ENCODE results near the gene RAMP3.
"Not testable (repeated sequence)": the region's sequence is repeated elsewhere in the genome, so short reads cannot be mapped to it uniquely, and the experiment has no call there.

Gene RAMP3

DNA sequence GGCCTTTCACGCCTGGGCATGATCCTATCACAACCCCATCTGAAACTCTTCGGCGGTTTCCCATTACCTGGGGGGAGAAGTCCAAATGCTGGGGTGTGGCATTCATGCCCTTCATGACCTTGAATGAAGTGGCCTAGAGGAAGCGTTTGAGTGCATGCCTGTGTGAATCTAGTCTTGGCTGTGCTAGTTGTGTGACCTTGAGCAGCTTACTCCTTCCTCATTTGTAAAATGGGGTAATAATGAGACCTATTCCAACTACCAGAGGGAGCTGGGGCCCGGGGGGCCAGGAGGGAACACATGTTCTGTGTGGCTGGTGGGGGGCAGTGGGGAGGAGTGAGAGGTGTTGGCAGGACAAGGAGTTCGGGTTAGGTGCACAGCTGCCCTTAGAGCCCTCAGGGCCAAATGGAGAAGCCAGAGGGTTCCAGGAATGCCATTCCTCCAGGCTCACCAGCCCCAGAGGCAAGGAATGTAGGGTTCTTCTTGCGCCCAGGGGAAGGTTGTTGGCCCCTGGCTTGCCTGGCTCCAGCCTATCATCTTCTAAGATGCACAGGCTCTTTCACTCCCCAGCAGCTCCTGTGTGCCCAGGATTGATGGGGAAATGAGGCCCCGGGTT is 24.8 kb upstream of the RAMP3 start:
- peak; percentile 44 for DNase-seq

DNA sequence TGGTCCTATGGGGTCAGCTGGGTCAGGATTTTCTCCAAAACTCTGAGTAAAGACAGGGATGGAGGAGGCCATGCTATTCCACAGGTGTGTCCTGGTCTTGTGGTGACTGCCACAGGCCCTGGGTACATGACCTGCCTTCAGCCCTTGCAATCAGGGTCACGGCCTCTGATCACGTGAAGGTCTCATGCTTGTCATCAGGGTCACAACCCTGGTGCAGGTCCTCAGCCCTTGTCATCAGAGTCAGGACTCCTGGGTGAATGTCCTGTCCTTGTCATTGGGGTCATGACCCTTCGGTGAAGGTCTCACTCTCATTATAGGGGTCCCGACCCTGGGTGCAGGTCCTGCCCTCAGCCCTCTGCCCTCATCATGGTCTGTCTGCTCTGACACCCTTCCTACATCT is 24.2 kb upstream of the RAMP3 start:
- no peak for DNase-seq

DNA sequence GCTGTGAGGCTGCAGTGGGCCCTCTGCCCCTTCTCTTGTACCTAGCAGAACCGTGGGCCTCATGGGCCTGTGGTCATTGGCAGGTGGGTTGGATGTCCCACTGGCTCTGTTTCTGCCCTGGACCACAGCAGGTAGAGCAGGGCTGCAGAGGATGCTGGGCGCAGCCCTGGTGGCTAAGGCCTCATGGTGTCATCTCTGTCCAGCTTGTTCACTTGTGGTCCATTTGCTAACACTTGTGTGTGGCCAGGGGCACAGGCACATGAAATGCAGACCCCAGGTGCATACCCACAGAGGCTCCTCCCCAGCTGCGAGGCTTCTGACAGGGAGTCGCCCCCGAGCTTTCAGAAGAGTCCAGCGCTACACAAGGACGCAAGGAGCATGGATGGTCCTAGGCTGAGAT is 23.7 kb upstream of the RAMP3 start:
- no peak for DNase-seq

DNA sequence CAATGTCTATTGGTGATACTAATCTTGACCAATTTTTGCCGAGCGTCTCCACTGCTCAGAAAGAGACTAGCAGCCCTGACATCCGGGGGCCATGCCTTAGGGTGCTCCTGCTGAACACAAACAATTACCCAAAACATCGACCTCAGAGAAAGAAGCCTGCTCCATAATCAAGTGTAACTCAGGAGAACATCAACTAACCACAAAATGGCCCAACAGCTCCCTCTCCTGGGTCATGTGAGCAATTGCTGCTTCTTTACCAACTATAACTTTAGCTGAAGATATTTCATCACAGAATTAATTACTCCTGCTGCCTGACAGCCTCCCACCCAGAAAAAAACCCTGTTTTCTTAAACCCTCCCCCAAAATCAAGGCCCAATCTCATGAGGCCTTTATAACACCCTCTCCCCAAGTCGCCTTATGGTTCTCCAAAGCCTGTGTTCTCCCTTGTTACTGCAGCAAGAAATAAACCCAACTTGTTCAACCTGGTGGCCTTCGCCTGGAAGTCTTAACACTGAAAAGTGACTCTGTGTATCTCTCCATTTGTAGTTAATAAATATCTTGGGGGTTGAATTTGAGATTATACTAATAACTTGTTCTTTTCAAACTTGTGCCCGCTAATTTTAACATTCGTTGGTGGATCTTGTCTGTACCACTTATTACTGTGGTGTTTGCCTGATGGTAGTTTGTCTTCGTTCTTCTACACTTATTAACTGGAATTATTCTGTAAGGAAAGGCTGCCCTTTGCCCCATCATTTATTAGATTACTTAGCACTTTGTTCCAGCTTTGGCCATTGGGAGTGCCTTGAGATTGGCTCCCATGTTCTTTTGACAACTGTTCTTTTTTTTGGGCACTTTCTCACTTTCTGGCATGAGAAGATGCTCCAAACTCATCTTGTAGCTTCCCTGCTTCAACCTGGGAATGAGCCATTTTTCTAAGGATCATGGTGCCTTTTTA is 21.2 kb upstream of the RAMP3 start:
- peak; percentile 74 for DNase-seq

DNA sequence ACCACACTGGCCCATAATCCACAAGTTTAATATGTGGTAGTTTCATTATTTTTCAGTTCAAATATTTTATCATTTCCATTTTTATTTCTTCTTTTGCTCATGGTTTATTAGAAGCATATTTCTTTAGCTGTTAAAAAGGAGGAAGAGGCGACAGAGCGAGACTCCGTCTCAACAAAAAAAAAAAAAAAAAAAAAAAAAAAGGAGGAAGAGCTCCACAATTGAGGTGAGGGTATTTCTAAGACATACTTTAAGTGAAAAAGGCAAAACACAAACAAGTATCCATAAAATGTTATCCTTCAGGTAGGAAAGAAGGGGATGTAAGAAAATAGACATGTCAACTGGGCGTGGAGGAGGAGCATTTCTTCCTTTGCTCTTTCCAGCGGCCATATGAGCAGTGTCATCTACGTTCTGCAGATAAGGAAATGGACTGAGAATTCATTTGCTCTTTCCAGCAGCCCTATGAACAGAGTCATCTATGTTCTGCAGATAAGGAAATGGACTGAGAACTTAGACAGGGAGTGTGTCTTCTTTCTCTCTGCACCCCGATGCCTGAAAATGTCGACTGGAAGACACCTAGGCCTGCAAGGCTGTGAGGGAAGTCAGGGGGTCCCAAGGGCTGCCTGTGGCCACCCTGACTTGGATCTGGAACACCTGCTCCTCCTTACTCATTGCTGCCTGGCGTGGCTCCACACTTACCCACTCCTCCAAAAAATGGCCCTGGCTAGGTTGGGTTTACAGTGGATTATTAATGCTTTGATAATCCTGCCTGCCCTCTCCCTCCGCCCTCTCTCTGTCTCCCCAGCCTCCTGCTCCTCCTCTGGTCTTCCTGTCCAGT is 18.9 kb upstream of the RAMP3 start:
- DNase-seq = no peak

DNA sequence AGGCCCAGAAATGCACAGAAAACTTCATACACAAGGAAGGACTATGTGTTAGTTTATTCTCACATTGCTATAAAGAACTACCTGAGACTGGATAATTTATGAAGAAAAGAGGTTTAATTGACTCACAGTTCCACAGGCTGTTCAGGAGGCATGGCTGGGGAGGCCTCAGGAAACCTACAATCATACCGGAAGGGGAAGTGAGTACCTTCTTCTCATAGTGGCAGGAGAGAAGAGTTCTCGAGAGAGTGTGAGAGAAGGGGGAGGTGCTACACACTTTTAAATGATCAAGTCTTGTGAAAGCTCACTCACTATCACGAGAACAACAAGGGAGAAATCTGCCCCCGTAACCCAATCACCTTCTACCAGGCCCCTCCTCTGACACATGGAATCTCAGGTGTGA is 16.8 kb upstream of the RAMP3 start:
- DNase-seq = no peak

DNA sequence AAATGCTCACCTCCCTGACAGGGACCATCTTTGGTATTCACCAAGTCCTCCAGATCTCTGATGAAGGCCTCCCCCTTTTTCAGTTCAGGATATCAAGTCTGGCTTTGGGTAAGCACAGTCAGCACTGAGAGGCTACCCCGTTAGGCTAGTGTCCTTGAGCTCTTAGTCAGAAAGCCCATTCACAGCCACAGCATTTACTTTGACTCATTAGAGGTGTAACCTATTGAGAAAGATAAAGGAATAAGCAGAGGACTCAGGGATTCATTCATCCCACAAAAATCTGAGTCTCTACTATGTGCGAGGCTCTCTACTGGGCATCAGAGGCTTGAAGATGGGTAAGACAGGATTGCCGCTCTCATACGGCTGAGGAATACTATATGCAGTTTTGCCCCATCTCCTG is 14.0 kb upstream of the RAMP3 start:
- DNase-seq = peak; percentile 40

DNA sequence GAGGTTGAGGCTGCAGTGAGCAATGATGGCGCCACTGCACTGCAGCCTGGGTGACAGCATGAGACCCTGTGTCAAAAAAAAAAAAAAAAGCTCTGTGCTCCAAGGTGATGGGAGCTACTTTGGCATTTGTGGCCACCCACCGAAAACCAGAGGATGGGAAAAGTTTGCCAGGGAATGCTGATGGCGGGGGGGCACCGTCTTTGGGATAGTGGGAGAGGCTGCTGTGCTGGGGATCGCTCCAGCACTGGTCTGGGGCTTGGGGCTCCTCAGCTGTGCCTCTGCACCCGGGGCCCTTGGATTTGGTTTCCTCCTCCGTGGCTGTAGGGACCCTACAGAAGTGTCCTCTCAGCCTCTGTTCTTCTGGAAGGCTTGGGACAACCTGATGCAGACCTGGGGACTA is 11.7 kb upstream of the RAMP3 start:
- no peak for DNase-seq

DNA sequence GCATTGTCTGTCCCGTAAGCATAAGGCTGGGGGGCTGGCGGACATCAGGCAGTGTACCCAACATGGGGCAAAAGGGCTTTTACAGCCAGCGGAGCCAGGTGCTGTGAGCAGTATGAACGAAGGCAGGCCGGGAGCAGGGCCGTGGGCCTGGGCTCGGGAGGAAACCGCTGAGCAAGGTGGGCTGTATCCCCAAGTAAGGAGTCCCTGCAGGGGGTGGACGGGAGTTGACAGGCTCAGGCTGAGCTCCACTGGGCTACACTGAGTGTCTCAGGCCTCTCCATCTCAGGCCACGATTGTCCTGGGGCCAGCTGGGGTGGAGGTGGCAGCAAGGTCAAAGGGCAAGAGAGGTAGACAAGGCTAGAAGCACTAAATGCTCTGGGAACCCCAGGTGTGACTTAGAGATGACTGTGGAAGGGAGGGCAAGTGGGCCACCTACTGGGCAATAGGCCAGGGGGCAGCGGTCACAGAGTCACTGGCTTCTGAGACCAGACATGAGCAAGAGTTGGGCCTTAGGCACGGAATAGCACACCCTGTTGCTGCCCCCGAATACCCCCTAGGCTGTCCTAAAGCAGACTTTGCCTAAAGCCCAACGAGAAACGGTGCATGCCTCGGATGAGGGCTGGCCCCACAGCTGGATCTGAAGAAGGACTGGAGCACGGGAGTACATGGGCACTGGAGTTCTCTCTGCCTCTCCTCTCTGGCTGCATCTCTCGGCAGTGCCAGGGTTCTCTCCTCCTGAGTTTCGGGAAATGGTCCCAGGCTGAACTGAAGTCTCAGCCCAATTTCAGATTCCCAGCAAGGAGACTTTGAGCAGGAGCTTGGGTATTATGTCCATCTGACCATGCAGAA is 10.8 kb upstream of the RAMP3 start:
- no peak for DNase-seq

DNA sequence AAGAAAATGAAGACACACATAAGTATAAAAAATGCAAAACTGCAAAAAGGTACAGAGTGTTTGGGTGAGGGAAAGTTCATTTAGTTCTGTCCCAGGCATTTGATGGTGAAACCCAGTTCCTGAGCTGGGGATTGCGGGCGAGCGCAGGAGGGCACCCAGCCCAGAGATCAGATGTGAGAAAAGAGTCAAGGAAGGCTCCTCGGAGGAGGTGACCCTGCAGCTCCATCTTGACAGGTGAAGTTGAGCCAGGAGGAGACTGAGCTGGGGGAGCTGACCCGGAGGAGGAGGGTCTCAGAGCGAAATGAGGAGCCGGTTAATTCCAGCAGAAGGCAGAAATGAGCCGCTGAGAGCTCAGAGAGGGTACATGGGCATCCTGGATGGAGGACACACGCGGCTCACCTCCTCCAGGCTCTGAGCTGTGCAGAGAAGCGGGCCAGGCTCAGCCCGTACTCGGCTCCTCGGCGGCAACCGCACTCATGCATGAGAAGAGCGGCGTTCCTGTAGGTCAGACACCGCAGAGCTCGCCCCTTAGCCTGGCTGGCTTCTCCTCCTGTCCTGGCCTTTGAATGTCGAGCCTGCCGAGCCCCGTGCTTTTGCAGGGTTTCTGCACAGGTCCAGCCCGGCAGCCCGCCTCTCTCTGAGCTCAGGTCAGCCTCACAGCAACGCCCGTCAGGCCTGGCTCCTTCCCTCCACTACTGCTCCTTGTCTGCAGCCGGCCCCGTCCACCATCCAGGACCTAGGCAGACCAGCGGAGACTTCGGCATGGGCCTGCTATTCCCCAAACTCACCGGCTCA is 9.5 kb upstream of the RAMP3 start:
- no peak for DNase-seq

DNA sequence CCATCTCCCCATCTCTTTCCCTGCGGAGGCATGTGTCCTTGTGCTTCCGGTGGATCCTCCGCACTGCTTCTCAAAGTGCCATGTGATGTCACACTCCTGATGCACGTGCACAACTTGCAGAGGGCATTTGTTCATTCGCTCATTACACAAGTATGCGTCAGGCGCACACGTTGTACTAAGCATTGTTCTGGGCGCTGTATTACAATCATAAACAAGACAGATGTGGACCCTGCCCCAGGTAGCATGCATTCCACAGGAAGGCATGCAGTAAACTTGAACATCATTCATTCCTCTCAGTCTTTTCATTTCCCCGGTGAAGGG is 9.0 kb upstream of the RAMP3 start:
- DNase-seq = no peak

DNA sequence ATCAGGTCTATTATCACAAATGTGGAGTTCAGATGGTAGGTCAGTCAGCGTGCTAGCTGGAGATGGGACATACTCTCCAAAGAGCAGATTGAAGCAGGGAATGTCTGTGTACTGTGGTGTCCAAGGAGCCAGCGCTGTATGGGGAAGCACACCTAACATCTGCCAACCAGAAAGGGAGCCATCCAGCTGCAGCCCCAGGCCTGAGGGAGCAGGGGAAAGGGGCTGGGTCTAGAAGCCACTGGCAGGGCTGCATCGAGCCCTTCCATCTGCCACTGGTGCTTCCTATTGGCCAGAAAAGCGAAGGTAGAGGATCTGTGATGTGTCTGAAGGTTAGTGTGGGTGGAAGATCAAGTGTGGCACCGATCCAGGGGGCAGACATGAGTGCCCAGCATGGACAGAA is 8.0 kb upstream of the RAMP3 start:
- DNase-seq = no peak

DNA sequence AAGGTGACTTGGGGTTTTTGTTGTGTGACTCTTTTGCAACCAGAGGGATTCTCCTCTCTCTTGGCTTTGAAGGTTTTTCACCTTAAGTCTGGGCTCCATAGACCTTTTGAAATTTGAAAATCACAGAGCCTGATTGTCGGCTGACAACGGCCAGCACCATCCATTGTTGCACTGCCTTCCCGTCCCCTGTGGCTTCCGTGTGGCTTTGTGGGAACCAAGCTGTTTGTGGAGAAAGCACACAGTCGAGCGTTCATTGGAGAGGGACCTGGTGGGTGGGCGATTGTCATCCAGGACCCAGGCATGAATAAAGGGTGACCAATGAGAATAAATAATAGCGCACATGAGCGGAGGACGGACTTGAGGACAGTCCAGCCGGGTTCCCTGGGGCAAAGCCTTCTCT is 7.4 kb upstream of the RAMP3 start:
- DNase-seq = no peak

DNA sequence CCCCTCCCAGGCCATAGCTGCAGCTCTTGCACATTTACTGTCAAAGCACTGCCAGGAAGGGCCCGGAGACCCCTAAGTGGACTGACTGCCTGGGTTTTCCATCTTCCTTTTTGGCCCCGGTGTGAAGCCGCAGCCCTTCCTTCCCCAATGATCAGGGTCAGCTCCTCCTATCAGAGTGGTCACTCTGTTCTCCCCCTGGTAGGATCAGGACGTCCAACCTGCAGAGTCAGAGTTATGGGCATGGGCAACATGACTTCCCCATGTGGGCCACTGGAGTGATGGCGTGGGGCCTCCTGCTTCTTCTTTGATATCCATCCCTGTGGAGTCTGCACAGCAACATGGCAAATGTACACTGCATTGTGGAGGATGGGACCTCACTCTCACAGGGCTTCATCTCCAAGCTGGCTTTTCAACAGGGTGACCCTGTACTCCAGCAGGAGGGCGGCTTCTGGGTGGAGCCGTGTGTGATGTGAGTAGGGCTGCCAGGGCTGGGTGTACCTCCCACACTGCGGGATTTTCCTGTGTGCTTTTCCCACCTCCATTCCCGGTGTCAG is 6.4 kb upstream of the RAMP3 start:
- DNase-seq = no peak

DNA sequence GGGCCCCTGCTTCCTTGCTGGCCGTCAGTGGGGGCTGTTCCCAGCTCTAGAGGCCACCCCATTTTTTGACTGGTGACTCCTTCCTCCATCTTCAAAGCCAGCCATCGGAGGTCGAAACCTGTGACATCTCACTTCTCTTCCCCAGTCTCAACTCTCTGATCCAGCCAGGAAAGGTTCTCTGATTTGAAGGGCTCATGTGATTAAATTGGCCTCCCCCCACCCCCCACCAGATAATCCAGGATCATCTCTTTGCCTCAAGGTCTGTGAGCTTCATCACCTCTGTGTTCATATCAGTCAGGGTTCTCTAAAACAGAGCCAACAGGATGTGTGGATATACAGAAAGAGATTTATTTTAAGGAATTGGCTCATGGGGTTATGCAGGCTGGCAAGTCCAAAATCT is 5.6 kb upstream of the RAMP3 start:
- no peak for DNase-seq

DNA sequence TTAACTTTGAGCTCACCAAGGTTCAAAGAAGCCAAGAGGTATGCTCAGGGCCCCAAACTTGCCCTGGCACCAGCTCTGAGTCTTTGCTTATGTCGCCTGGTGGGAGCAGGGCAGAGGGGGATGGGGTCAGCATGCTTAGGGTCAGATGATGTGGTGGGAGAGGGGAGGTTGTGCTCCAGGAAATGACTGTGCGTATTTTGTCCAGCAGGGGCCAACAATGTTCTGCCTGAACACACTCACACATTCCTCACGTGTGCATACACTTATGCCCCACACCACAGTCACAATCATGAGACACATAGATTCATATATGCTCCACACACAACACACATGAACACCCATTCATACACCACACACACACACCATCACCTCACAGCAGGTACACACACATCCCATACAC is 4.4 kb upstream of the RAMP3 start:
- no peak for DNase-seq

DNA sequence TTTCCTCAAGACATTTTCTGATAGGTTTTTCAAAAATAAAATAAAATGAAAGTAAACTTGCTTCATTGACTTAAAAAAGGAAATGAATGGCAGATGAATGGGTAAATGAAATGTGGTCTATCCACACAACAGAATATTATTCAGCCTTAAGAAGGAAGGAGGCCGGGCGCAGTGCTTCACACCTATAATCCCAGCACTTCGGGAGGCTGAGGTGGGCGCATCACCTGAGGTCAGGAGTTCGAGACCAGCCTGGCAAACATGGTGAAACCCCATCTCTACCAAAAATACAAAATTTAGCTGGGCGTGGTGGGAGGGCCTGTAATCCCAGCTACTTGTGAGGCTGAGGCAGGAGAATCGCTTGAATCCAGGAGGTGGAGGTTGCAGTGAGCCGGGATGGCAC is 3.7 kb upstream of the RAMP3 start:
- not testable (repeated sequence) for DNase-seq

DNA sequence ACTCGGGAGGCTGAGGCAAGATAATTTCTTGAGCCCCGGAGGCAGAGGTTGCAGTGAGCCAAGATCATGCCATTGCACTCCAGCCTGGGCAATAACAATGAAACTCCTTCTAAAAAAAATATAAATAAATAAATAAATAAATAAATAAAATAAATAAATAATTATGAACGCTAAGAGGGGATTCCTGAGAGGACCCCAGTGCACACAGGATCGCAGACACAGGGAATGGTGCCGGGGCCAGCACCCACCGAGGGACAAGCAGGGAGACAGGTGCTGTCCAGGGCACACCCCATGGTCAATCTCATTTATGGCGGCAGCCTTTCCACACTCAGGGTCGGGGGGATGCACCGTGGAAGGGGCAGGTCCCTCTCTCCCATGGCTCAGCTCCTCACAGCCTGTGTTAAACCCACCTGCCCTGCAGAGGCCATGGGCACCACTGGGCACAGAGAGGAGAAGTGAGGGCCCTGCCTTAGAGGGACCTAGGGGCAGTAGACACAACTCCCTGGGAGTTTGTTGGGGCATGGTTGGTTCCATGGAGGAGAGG is 2.2 kb upstream of the RAMP3 start:
- DNase-seq = no peak

DNA sequence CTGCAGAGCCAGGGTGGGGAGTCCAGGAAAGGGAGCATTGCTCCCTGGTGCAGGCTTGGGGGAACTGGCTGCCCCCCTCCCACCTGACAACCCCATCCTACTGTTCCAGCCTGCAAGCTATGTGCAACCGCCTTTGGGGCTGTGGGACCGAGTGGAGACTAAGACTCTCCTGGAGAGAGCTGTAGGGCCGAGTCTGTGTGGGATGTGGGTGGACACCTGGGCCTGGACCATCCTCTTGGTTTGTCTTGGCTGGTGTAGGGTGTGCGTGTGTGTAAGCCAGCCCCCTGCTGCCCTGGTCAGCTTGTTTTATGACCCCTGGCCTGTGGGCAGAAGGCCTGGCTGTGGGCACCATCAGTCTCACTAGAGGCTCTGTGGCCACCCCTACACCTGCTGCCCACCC is 1.6 kb upstream of the RAMP3 start:
- DNase-seq = no peak

DNA sequence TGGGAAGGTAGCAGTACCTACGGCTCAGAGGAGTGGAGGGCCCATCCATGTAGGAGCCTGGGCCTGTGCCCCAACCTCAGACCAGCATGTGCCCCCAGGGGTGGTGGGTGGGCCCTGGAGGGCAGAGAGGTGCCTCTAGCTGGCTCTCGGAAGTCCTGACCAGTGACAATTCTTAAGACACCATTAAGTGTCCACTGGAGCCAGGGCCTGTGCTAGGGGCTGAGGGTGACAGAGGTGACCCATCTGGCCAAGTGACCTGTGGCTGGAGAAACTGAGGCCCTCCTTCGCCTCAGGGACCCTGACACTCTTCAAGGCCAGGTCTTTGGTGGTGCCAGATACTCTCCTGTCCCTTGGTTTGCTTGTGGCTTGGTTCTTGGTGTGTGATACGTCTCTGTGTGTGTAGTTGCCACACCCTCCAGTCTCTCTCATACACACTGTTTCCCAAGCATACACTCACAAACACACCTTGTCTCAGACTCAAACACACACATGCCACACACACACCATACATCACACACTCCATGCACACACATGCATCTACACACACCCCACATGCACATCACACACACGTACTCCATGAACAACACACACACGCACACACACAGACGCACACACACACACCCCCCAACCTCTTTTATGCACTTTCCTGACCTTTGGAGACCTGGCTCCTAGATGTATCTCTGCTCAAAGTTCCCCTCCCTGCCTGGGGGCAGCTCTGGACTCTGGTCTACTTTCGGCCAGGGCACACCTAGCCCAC is 897 bp upstream of the RAMP3 start:
- DNase-seq = no peak

DNA sequence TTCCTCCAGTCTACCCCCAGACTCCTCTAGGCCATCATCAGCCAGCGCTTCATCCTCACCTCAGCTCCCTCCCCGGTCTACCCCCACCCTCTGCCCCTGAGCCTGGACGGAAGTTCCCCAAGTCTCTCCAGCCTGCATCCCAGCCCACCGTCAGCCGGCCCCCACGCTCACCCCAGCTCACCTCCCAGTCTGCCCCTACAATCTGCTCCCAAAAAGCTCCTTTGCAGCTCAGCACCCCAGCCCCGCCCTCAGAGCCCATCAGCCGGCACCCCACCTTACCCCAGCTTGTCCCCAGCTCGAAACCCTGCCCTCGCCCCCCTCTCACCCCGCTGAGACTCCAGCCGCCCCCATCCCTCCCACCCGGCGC is 322 bp upstream of the RAMP3 start:
- no peak for DNase-seq
